GM12878 (cell line): ENCODE measurements around the gene HLA-DRA. TPM values are rescaled to one million over a fixed set of nuclear protein-coding genes. Genes with fewer than 3 reads are reported as not detected.
A peak's percentile ranks its signal among the peaks of the same experiment; 100 is the strongest.

Source experiments
- ATAC-seq: fragments of 200-7000 bp; cut with Tn5 transposase; 3 replicates; pipeline ENCODE4 v1.9.1; 2020; ENCODE audit warnings: mild to moderate bottlenecking, moderate library complexity
- BruUV-seq: library from RNA; stranded (reverse); fragments of 400-500 nt; replicated peaks from 2 replicates; lab custom pipeline; 2021; lab: Mats Ljungman, UMichigan
- CTCF ChIA-PET: fragments of 300-600 bp; sonication (Branson Sonifier 250); formaldehyde crosslinking; extraction: SDS; loops from one replicate; lab custom pipeline; 2021; ENCODE audit warnings: inconsistent platforms; lab: Yijun Ruan, JAX
- POLR2A ChIA-PET: fragments of 350-600 bp; formaldehyde crosslinking; extraction: SDS; loops from one replicate; lab custom pipeline; 2021; ENCODE audit warnings: inconsistent platforms; lab: Charles Lee
- RAD21 ChIA-PET: fragments of 300-600 bp; sonication (Branson Sonifier 250); formaldehyde crosslinking; loops from one replicate; lab custom pipeline; 2023; ENCODE audit warnings: antibody characterized with exemption; ENCODE audit not compliant: unreplicated experiment; lab: Charles Lee
- SMC1A ChIA-PET: fragments of 300-600 bp; sonication (Branson Sonifier 250); formaldehyde crosslinking; loops from one replicate; lab custom pipeline; 2023; ENCODE audit not compliant: unreplicated experiment, uncharacterized antibody; lab: Charles Lee
- DNase-seq: peaks from one replicate; pipeline ENCODE4 v3.0.0-alpha.2; 2011; ENCODE audit warnings: low read depth, low spot score
- FAIRE-seq: peaks from 3 replicates; lab custom pipeline; 2011; peaks lifted over from hg19 to GRCh38; lab: Jason Lieb, UNC
- H2AFZ ChIP-seq: 2 replicates; pipeline ENCODE4 v1.6.0; 2011; ENCODE audit warnings: low read depth, low read length, control low read depth; ENCODE audit not compliant: control insufficient read depth
- H3K27ac ChIP-seq: 2 replicates; pipeline ENCODE4 v1.5.1; 2011; ENCODE audit warnings: control low read depth; ENCODE audit not compliant: control insufficient read depth, insufficient read depth
- H3K27me3 ChIP-seq, 2 experiments: replicated peaks in 1 of 2; 2 replicates each; pipeline versions ENCODE4 v1.6.0 to v1.6.1; 2011; ENCODE audit warnings: low read length in 1 of 2; ENCODE audit not compliant: control insufficient read depth in 2 of 2, insufficient read depth in 2 of 2
- H3K36me3 ChIP-seq, 2 experiments: 2 replicates each; pipeline ENCODE4 v1.5.1; 2011; ENCODE audit warnings: low read length in 1 of 2; ENCODE audit not compliant: control insufficient read depth in 2 of 2, insufficient read depth in 2 of 2
- H3K4me1 ChIP-seq: 2 replicates; pipeline ENCODE4 v1.6.1; 2011; ENCODE audit warnings: mild to moderate bottlenecking, low read length, moderate library complexity, mixed read lengths; ENCODE audit not compliant: control insufficient read depth, insufficient read depth
- H3K4me2 ChIP-seq: 2 replicates; pipeline ENCODE4 v1.6.0; 2011; ENCODE audit warnings: control low read depth; ENCODE audit not compliant: control insufficient read depth, insufficient read depth
- H3K4me3 ChIP-seq: fragments of 200-600 bp; sonication (generic); 2 replicates; pipeline ENCODE4 v1.5.1; 2016
- H3K79me2 ChIP-seq: 2 replicates; pipeline ENCODE4 v1.6.0; 2011; ENCODE audit warnings: low read length; ENCODE audit not compliant: control insufficient read depth, insufficient read depth
- H3K9ac ChIP-seq: 2 replicates; pipeline ENCODE4 v1.8.0; 2011; ENCODE audit warnings: low read length, control low read depth, mixed read lengths; ENCODE audit not compliant: control insufficient read depth, insufficient read depth
- H3K9me3 ChIP-seq: replicated peaks from 3 replicates; pipeline ENCODE4 v1.5.1; 2011; ENCODE audit warnings: mild to moderate bottlenecking, low read length; ENCODE audit not compliant: control insufficient read depth, insufficient read depth
- H4K20me1 ChIP-seq: 2 replicates; pipeline ENCODE4 v1.6.0; 2011; ENCODE audit not compliant: control insufficient read depth, insufficient read depth
- ETV6 ChIP-seq, 2 experiments: fragments of 450-650 bp in 1 of 2; IDR thresholded peaks in 1 of 2; conservative IDR thresholded peaks in 1 of 2; 2 replicates each; pipeline ENCODE4 v1.6.1; 2014; ENCODE audit warnings: antibody characterized with exemption in 1 of 2, borderline replicate concordance in 1 of 2, low read depth in 1 of 2, mild to moderate bottlenecking in 1 of 2, moderate library complexity in 1 of 2
- FOXM1 ChIP-seq: IDR thresholded peaks from 2 replicates; pipeline ENCODE4 v1.6.1; 2012; ENCODE audit warnings: low read depth, mild to moderate bottlenecking, inconsistent platforms, low read length, moderate library complexity
- MEF2A ChIP-seq: IDR thresholded peaks from 2 replicates; pipeline ENCODE4 v1.6.1; 2011; ENCODE audit warnings: low read depth, mild to moderate bottlenecking, low read length, moderate library complexity; ENCODE audit not compliant: insufficient read depth
- WGBS: methylation state at CpG from one replicate; pipeline ENCODE4 v1.1.6; 2016; ENCODE audit warnings: low lambda C conversion rate; ENCODE audit not compliant: insufficient replicate concordance, insufficient coverage; ENCODE audit errors: missing lambda C conversion rate; 5-methylcytosine and 5-hydroxymethylcytosine counted together
- in situ Hi-C: fragments of 300-500 bp; cut with MboI; formaldehyde crosslinking; loops from 9 replicates; pipeline ENCODE4 v1.14.3; 2018; ENCODE audit warnings: mixed read lengths
- intact Hi-C: fragments of 100-400 bp; cut with micrococcal nuclease; formaldehyde crosslinking; loops from one replicate; pipeline ENCODE4 v1.14.2; 2022; ENCODE audit not compliant: unreplicated experiment
- polyA plus RNA-seq, 11 experiments: library from polyadenylated mRNA; depleted of rRNA in 4 of 11; unstranded in 6 of 11; stranded (reverse) in 5 of 11; fragments of >200 nt; fragmentation: Nextera tagmentation in 4 of 11; fragmentation: Illumina TruSeq in 1 of 11; extraction: Ambion mirVana in 4 of 11; extraction: Trizol in 1 of 11; gene quantifications; 1 replicate in 1 of 11; 2 replicates in 10 of 11; pipeline versions ENCODE4 v1.2.1 to v1.2.3, GENCODE V29; 2011 to 2016; ENCODE audit warnings: inconsistent platforms in 2 of 11, missing spikeins in 2 of 11, low read depth in 1 of 11
- total RNA-seq, 4 experiments: library from RNA; depleted of rRNA in 3 of 4; stranded (reverse); fragments of >200 nt in 3 of 4; fragmentation: Illumina TruSeq in 1 of 4; extraction: Trizol in 1 of 4; gene quantifications; 2 replicates each; pipeline versions ENCODE4 v1.2.1 to v1.2.3, GENCODE V29; 2013 to 2021

The HLA-DRA gene
- total and polyA plus RNA-seq, 10 of the 15 experiments (the other 5 are each of a cell fraction or from before 2014, with no cell fraction given), result 2,040 to 7,093 (median 2,859) TPM

GRCh38 chr6:32483968-32484613 is 44.4 kb downstream of the HLA-DRA start:
- in situ Hi-C loops (no loop called here), intact Hi-C loops (no loop called here)
- no peak overlapping the region for H3K4me3 ChIP-seq
- no peak for FAIRE-seq
- BruUV-seq, result no TSS peak
- RAD21 ChIA-PET, result interaction anchor here (1.1 to 1.6 kb wide), 3 partner anchors 21 to 218 kb away, joined by 3 read pairs; no protein-coding TSS in a partner anchor
- DNase-seq, result no peak
- WGBS, result 65% methylated on average over 26 of the region's 26 CpGs
- CTCF ChIA-PET, result interaction anchor here (1.2 to 1.7 kb wide), 3 partner anchors 11 to 208 kb away, joined by 3 to 7 read pairs (median 4); no protein-coding TSS in a partner anchor
- H3K27ac ChIP-seq, result no peak overlapping the region
- SMC1A ChIA-PET, result interaction anchor here (0.6 to 1.6 kb wide), 7 partner anchors 11 to 176 kb away, joined by 3 to 6 read pairs (median 3); no protein-coding TSS in a partner anchor
- no peaks in the 10 kb centered on the region for H3K9me3 ChIP-seq
- no peak overlapping the region for H3K9ac ChIP-seq
- H3K27me3 ChIP-seq, result no peaks in the 10 kb centered on the region
- no peaks in the 10 kb centered on the region for H4K20me1 ChIP-seq
- no peak for TF ChIP-seq ETV6 (conservative IDR thresholded peaks at IDR 0.05 in 1 of 2, IDR thresholded peaks at IDR 0.05 in 1 of 2; ENCODE audit: borderline replicate concordance in 1 of 2, low read depth in 1 of 2)
- no peak for TF ChIP-seq MEF2A
- no peaks in the 10 kb centered on the region for H3K4me1 ChIP-seq
- POLR2A ChIA-PET, result interaction anchor here (0.9 to 3.3 kb wide), 6 partner anchors 11 to 86 kb away, joined by 3 to 15 read pairs (median 6); partner anchors contain the start of genes HLA-DRA and HLA-DRB5
- H3K36me3 ChIP-seq, result no peaks in the 10 kb centered on the region
- H2AFZ ChIP-seq, result no peak overlapping the region
- no peaks in the 10 kb centered on the region for H3K79me2 ChIP-seq
- ATAC-seq, result no peak; the same call in 2 of the 3 replicates
- H3K4me2 ChIP-seq, result no peak overlapping the region

GRCh38 chr6:32484614-32484998 is 44.9 kb downstream of the HLA-DRA start:
- no peaks in the 10 kb centered on the region for H3K36me3 ChIP-seq
- no peaks in the 10 kb centered on the region for H3K27me3 ChIP-seq
- no TSS peak for BruUV-seq
- H2AFZ ChIP-seq, result no peak overlapping the region
- ATAC-seq (0 out of 3 replicates have a peak, but pooled peaks have one; percentile 12), FAIRE-seq (no peak), DNase-seq (no peak)
- no peak for TF ChIP-seq FOXM1
- H3K4me2 ChIP-seq, result no peak overlapping the region
- 29% methylated on average over 4 of the region's 4 CpGs for WGBS
- H3K9ac ChIP-seq, result no peak overlapping the region
- RAD21 ChIA-PET, result no interaction called here
- POLR2A ChIA-PET, result interaction anchor here (2.3 kb wide), 1 partner anchor 11 kb away, joined by 14 read pairs; no protein-coding TSS in a partner anchor
- intact Hi-C loops, result no loop called here
- no peaks in the 10 kb centered on the region for H3K4me1 ChIP-seq
- no peaks in the 10 kb centered on the region for H3K9me3 ChIP-seq
- SMC1A ChIA-PET, result interaction anchor here (1.0 kb wide), 1 partner anchor 12 kb away, joined by 4 read pairs; no protein-coding TSS in a partner anchor
- H3K79me2 ChIP-seq, result no peaks in the 10 kb centered on the region
- in situ Hi-C loops, result no loop called here
- CTCF ChIA-PET, result no interaction called here
- H3K4me3 ChIP-seq, result no peak overlapping the region
- H4K20me1 ChIP-seq, result no peaks in the 10 kb centered on the region
- no peak overlapping the region for H3K27ac ChIP-seq
